ENCODE measurements around the gene ZEB2. TPM values are rescaled to one million over a fixed set of nuclear protein-coding genes. Genes with fewer than 3 reads are reported as not detected.

The ZEB2 gene
- total RNA-seq, 2 experiments from 2014 or later = 4.0 to 16.9 TPM

DNA sequence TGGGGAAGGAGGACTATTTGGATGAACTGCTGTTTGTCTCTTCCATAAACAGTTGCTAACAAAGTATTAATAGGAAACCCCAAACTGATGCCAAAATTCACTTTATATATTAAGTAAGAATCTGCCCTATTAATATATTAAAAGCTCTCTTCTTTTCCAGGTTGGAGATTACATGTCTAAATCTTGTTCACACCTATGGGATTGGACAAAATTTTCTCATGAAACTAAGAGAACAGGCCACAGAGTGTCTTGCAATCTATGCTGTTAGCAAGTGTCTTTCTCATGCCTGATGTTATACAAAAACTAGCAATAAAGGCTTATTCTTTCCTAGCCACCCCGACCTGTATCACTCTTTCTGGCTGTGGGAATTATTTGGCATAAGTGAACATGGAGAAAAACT is 18.3 kb downstream of the ZEB2 start:
- H4K20me1 ChIP-seq (ENCODE audit: insufficient read depth, low read length) = no peaks in the 10 kb centered on the region
- TF ChIP-seq EZH2phosphoT487 (IDR thresholded peaks at IDR 0.05; ENCODE audit: borderline replicate concordance, low read depth, low read length) = no peak
- TF ChIP-seq, protein P1, sequence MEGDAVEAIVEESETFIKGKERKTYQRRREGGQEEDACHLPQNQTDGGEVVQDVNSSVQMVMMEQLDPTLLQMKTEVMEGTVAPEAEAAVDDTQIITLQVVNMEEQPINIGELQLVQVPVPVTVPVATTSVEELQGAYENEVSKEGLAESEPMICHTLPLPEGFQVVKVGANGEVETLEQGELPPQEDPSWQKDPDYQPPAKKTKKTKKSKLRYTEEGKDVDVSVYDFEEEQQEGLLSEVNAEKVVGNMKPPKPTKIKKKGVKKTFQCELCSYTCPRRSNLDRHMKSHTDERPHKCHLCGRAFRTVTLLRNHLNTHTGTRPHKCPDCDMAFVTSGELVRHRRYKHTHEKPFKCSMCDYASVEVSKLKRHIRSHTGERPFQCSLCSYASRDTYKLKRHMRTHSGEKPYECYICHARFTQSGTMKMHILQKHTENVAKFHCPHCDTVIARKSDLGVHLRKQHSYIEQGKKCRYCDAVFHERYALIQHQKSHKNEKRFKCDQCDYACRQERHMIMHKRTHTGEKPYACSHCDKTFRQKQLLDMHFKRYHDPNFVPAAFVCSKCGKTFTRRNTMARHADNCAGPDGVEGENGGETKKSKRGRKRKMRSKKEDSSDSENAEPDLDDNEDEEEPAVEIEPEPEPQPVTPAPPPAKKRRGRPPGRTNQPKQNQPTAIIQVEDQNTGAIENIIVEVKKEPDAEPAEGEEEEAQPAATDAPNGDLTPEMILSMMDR (conservative IDR thresholded peaks at IDR 0.05; ENCODE audit: low read length) = no peak

DNA sequence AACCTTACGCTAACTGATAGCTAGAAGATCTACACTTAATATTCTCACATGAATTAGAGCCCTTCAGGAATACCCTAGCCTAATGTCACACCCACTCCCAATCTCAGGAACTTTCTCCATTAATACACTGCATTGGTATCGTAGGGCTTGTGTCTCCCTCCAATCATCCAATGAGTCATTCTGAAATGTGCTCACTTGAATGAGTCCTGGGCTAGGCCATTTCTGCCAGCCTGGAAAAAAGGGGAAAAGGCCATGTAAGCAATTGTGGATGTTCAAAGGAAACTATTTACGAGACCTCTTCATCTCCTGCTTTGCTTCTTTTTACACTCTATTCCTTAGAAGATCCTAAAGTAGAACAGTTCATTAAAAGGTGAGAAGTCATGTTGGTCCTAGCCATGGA is 18.8 kb downstream of the ZEB2 start:
- ChIA-PET POLR2A (interaction anchor here (0.6 to 0.9 kb wide), 4 partner anchors 35 to 951 kb away, joined by 3 to 4 read pairs (median 3); no protein-coding TSS in a partner anchor), CTCF (ENCODE audit: unreplicated experiment) (no interaction called here)
- no peaks in the 10 kb centered on the region for H3K9me3 ChIP-seq (ENCODE audit: low read length)
- H3K4me3 ChIP-seq (ENCODE audit: low read depth, low read length, poor library complexity, severe bottlenecking) = no peak overlapping the region
- no peak overlapping the region for H3K4me2 ChIP-seq (ENCODE audit: low read length)
- no peak for DNase-seq (ENCODE audit: low spot score)
- no TSS peak for BruUV-seq (replicated peaks)
- no peaks in the 10 kb centered on the region for H3K36me3 ChIP-seq (ENCODE audit: insufficient read depth, low read length)
- TF ChIP-seq, protein P1 (conservative IDR thresholded peaks at IDR 0.05; ENCODE audit: low read length) = no peak
- TF ChIP-seq EZH2phosphoT487 (IDR thresholded peaks at IDR 0.05; ENCODE audit: borderline replicate concordance, low read depth, low read length) = no peak
- H2AFZ ChIP-seq (ENCODE audit: low read length) = no peak overlapping the region
- H4K20me1 ChIP-seq (ENCODE audit: insufficient read depth, low read length) = no peaks in the 10 kb centered on the region
- no peaks in the 10 kb centered on the region for H3K4me1 ChIP-seq (ENCODE audit: insufficient read depth, low read length, poor library complexity, severe bottlenecking)
- H3K27ac ChIP-seq (ENCODE audit: low read depth, low read length, poor library complexity, severe bottlenecking) = no peak overlapping the region
- intact Hi-C loops (cut with micrococcal nuclease; ENCODE audit: unreplicated experiment) = no loop called here
- H3K79me2 ChIP-seq (ENCODE audit: insufficient read depth, low read depth, low read length) = no peaks in the 10 kb centered on the region
- H3K9me2 ChIP-seq (ENCODE audit: insufficient read depth, low read length) = no peaks in the 10 kb centered on the region

More for the DNA sequence above, 18.3 kb downstream of the ZEB2 start:
- Histone ChIP-seq H3K9me2 (ENCODE audit: insufficient read depth, low read length) (no peaks in the 10 kb centered on the region), H3K4me3 (ENCODE audit: low read depth, low read length, poor library complexity, severe bottlenecking) (no peak overlapping the region), H3K27ac (ENCODE audit: low read depth, low read length, poor library complexity, severe bottlenecking) (no peak overlapping the region), H3K9me3 (ENCODE audit: low read length) (no peaks in the 10 kb centered on the region), H3K4me2 (ENCODE audit: low read length) (no peak overlapping the region), H3K36me3 (ENCODE audit: insufficient read depth, low read length) (no peaks in the 10 kb centered on the region), H3K79me2 (ENCODE audit: insufficient read depth, low read depth, low read length) (no peaks in the 10 kb centered on the region), H3K4me1 (ENCODE audit: insufficient read depth, low read length, poor library complexity, severe bottlenecking) (no peaks in the 10 kb centered on the region), H2AFZ (ENCODE audit: low read length) (no peak overlapping the region)
- intact Hi-C loops (cut with micrococcal nuclease; ENCODE audit: unreplicated experiment) = no loop called here
- POLR2A ChIA-PET = interaction anchor here (0.5 to 0.9 kb wide), 4 partner anchors 35 to 1244 kb away, joined by 3 to 4 read pairs (median 3); no protein-coding TSS in a partner anchor
- CTCF ChIA-PET (ENCODE audit: unreplicated experiment) = no interaction called here
- BruUV-seq (replicated peaks) = no TSS peak
- no peak for DNase-seq (ENCODE audit: low spot score)

DNA sequence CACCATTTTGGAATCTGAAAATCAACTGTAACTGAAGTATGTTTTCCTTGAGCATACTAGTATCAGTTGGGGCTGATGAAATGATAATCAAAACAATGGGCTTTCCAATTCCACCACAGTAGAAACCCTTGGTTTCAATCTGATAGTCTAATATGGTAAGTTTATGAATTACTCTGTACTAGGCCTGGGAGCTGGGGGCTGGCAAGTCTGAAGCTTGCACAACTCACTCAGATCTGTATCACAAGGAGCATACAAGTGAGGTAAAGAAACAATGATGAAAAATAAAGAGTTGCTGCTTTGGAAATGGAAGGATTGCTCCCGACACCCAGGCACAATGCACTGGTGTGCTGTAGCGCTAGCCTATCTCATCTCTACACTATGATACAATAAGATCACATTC is 19.4 kb downstream of the ZEB2 start:
- Histone ChIP-seq H3K4me2 (ENCODE audit: low read length) (no peak overlapping the region), H3K4me3 (ENCODE audit: low read depth, low read length, poor library complexity, severe bottlenecking) (no peak overlapping the region), H3K36me3 (ENCODE audit: insufficient read depth, low read length) (no peaks in the 10 kb centered on the region), H4K20me1 (ENCODE audit: insufficient read depth, low read length) (no peaks in the 10 kb centered on the region), H3K79me2 (ENCODE audit: insufficient read depth, low read depth, low read length) (no peaks in the 10 kb centered on the region), H3K9me3 (ENCODE audit: low read length) (no peaks in the 10 kb centered on the region), H3K9me2 (ENCODE audit: insufficient read depth, low read length) (no peaks in the 10 kb centered on the region), H2AFZ (ENCODE audit: low read length) (no peak overlapping the region), H3K27ac (ENCODE audit: low read depth, low read length, poor library complexity, severe bottlenecking) (no peak overlapping the region), H3K4me1 (ENCODE audit: insufficient read depth, low read length, poor library complexity, severe bottlenecking) (no peaks in the 10 kb centered on the region)
- intact Hi-C loops (cut with micrococcal nuclease; ENCODE audit: unreplicated experiment) = no loop called here
- TF ChIP-seq, protein P1 (conservative IDR thresholded peaks at IDR 0.05; ENCODE audit: low read length) = no peak
- TF ChIP-seq EZH2phosphoT487 (IDR thresholded peaks at IDR 0.05; ENCODE audit: borderline replicate concordance, low read depth, low read length) = no peak
- ChIA-PET CTCF (ENCODE audit: unreplicated experiment) (no interaction called here), POLR2A (interaction anchor here (0.6 kb wide), 1 partner anchor 244 kb away, joined by 3 read pairs; no protein-coding TSS in a partner anchor)
- DNase-seq (ENCODE audit: low spot score) = no peak
- BruUV-seq (replicated peaks) = no TSS peak

All from OCI-LY7 (cell line).